ENCODE data around the gene PDS5B. TPM values are rescaled to one million over a fixed set of nuclear protein-coding genes. Genes with fewer than 3 reads are reported as not detected.
A peak's percentile ranks its signal among the peaks of the same experiment; 100 is the strongest.

The PDS5B gene
- total and polyA plus RNA-seq, 2 experiments from 2014 or later, result 16.6 to 34.0 TPM

DNA sequence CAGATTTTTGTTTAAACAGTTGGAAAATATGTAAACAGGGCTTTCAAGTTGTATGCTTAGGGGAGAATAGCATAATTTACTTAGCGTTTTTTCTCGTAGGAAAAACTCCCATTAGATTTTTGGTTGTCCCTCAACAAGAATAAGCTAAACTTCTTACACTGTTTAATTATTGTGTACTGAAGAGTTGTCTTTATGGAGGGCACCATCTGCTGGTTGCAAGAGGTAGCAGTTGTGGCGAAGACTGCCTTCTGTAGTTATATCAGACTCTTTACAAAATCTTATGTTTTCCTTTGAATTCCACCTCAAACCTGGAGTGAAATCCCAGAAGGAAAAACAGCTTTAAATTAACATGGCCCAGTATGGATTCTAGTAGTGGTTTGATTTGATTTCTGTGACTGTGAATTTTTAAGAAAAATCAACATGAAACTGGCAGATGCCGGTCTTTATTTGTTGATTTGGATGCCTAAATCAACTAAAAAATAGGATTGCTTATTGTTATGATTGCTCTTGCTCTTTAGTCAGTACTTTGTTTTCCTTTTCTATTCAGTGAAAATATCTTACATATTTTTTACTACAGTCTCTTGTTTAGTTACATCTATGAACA lies 53.4 kb downstream of the PDS5B start:
- peak; percentile 64 for DNase-seq (ENCODE audit: low spot score)
- TF ChIP-seq, protein P1, sequence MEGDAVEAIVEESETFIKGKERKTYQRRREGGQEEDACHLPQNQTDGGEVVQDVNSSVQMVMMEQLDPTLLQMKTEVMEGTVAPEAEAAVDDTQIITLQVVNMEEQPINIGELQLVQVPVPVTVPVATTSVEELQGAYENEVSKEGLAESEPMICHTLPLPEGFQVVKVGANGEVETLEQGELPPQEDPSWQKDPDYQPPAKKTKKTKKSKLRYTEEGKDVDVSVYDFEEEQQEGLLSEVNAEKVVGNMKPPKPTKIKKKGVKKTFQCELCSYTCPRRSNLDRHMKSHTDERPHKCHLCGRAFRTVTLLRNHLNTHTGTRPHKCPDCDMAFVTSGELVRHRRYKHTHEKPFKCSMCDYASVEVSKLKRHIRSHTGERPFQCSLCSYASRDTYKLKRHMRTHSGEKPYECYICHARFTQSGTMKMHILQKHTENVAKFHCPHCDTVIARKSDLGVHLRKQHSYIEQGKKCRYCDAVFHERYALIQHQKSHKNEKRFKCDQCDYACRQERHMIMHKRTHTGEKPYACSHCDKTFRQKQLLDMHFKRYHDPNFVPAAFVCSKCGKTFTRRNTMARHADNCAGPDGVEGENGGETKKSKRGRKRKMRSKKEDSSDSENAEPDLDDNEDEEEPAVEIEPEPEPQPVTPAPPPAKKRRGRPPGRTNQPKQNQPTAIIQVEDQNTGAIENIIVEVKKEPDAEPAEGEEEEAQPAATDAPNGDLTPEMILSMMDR (IDR thresholded peaks at IDR 0.05; ENCODE audit: poor library complexity), result peak; percentile 77
- TF ChIP-seq EZH2phosphoT487 (IDR thresholded peaks at IDR 0.05; ENCODE audit: low read depth, severe bottlenecking, unreplicated experiment), result no peak
- H3K4me1 ChIP-seq (ENCODE audit: insufficient read depth), result no peaks in the 10 kb centered on the region

DNA sequence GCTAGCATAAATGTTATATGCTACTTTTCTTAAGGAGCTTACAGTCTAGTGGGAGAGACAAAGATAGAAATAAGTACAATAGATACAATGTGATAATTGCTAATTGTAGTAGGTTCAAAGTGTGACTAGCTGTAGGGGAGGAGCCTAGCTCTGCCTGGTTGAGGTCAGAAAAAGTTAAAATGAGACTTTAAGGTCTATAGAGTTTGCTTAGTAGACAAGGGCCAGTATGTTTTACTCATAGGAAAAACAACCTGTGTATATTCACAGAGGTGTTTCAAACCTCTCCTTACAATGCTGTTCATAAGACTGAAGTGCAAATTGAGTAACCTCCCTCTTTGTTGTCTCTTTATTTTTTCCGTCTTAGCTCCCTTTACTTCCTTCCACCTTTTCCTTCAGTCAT lies 56.1 kb downstream of the PDS5B start:
- Histone ChIP-seq H3K79me2 (peaks cover 97% of the 10 kb centered on the region), H3K9me2 (replicated peaks; ENCODE audit: insufficient read depth) (no peaks in the 10 kb centered on the region), H3K4me2 (no peak overlapping the region), H3K27me3 (no peaks in the 10 kb centered on the region), H3K9me3 (ENCODE audit: low read depth) (no peaks in the 10 kb centered on the region), H3K4me3 (no peak overlapping the region), H2AFZ (no peak overlapping the region), H3K27ac (no peak overlapping the region), H3K36me3 (replicated peaks; ENCODE audit: insufficient read depth, low read depth) (no peaks in the 10 kb centered on the region), H4K20me1 (ENCODE audit: insufficient read depth, poor library complexity, severe bottlenecking) (peaks cover 43% of the 10 kb centered on the region), H3K4me1 (ENCODE audit: insufficient read depth) (no peaks in the 10 kb centered on the region)
- DNase-seq (ENCODE audit: low spot score), result no peak
- TF ChIP-seq EZH2phosphoT487 (IDR thresholded peaks at IDR 0.05; ENCODE audit: low read depth, severe bottlenecking, unreplicated experiment) (no peak), EZH2 (IDR thresholded peaks at IDR 0.05; ENCODE audit: borderline replicate concordance) (no peak)
- TF ChIP-seq, protein P1 (IDR thresholded peaks at IDR 0.05; ENCODE audit: poor library complexity), result no peak
- 84% methylated on average over 1 of the region's 1 CpG for WGBS (ENCODE audit: low lambda C conversion rate, missing lambda C conversion rate)

More for the DNA sequence above, 53.4 kb downstream of the PDS5B start:
- H2AFZ ChIP-seq, result no peak overlapping the region
- no peaks in the 10 kb centered on the region for H3K36me3 ChIP-seq (replicated peaks; ENCODE audit: insufficient read depth, low read depth)
- H3K79me2 ChIP-seq, result peaks cover 97% of the 10 kb centered on the region
- no peak overlapping the region for H3K4me3 ChIP-seq
- no peaks in the 10 kb centered on the region for H3K9me3 ChIP-seq (ENCODE audit: low read depth)
- H3K27ac ChIP-seq, result no peak overlapping the region
- H4K20me1 ChIP-seq (ENCODE audit: insufficient read depth, poor library complexity, severe bottlenecking), result peaks cover 43% of the 10 kb centered on the region
- no peaks in the 10 kb centered on the region for H3K27me3 ChIP-seq
- no peak overlapping the region for H3K4me2 ChIP-seq
- 42% methylated on average over 4 of the region's 4 CpGs for WGBS (ENCODE audit: low lambda C conversion rate, missing lambda C conversion rate)
- no peaks in the 10 kb centered on the region for H3K9me2 ChIP-seq (replicated peaks; ENCODE audit: insufficient read depth)

DNA sequence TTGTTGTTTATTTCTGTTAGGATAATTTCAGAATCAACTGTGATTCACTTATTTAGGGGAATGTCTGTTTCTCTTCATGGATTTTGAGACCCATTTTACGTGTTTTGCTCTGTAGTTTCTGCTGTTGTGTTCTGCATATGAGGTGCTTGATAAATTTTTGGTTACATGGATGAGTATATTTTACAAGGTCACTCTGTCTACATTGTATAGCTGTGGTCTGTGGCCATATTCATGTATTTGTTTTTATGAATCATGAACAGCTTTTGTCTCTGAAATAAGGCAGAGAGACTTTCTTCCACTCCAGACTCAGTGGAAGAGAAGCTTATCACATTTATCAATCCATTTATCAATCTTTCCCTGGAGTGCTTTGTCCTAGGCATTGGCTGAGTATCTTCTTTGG lies 56.6 kb downstream of the PDS5B start:
- H4K20me1 ChIP-seq (ENCODE audit: insufficient read depth, poor library complexity, severe bottlenecking), result peaks cover 43% of the 10 kb centered on the region

More for the DNA sequence above, 56.6 kb downstream of the PDS5B start:
- H3K4me1 ChIP-seq (ENCODE audit: insufficient read depth), result no peaks in the 10 kb centered on the region
- H2AFZ ChIP-seq, result no peak overlapping the region
- H3K79me2 ChIP-seq, result peaks cover 97% of the 10 kb centered on the region
- no peak overlapping the region for H3K27ac ChIP-seq
- WGBS (ENCODE audit: low lambda C conversion rate, missing lambda C conversion rate), result 76% methylated on average over 1 of the region's 1 CpG
- H3K9me2 ChIP-seq (replicated peaks; ENCODE audit: insufficient read depth), result no peaks in the 10 kb centered on the region
- no peak overlapping the region for H3K4me2 ChIP-seq
- H3K36me3 ChIP-seq (replicated peaks; ENCODE audit: insufficient read depth, low read depth), result no peaks in the 10 kb centered on the region
- H3K4me3 ChIP-seq, result no peak overlapping the region
- TF ChIP-seq EZH2 (IDR thresholded peaks at IDR 0.05; ENCODE audit: borderline replicate concordance) (no peak), EZH2phosphoT487 (IDR thresholded peaks at IDR 0.05; ENCODE audit: low read depth, severe bottlenecking, unreplicated experiment) (no peak)
- TF ChIP-seq, protein P1 (IDR thresholded peaks at IDR 0.05; ENCODE audit: poor library complexity), result no peak
- no peaks in the 10 kb centered on the region for H3K9me3 ChIP-seq (ENCODE audit: low read depth)
- DNase-seq (ENCODE audit: low spot score), result no peak
- H3K27me3 ChIP-seq, result no peaks in the 10 kb centered on the region
